Stomach (tissue), 4 donors: ENCODE results near the gene ITIH3.

Experiments
- CTCF ChIP-seq, 7 experiments: fragments of 450-650 bp in 4 of 7; fragments of 200-600 bp in 3 of 7; sonication (generic) in 3 of 7; IDR thresholded peaks; one replicate each; pipeline ENCODE4 v1.5.1; 2016 to 2019; ENCODE audit warnings: antibody characterized with exemption in 7 of 7, control low read depth in 2 of 7, mild to moderate bottlenecking in 1 of 7
- EP300 ChIP-seq: sonication (generic); formaldehyde crosslinking; IDR thresholded peaks from one replicate; pipeline ENCODE4 v1.6.1; 2017; ENCODE audit warnings: antibody characterized with exemption
- POLR2A ChIP-seq, 4 donors: fragments of 450-650 bp; IDR thresholded peaks; one replicate each; pipeline ENCODE4 v1.6.1; 2016; ENCODE audit warnings: antibody characterized with exemption in 4 of 4, control low read depth in 2 of 4, mild to moderate bottlenecking in 1 of 4, moderate library complexity in 1 of 4
- POLR2AphosphoS5 ChIP-seq, 3 donors: sonication (generic); formaldehyde crosslinking; IDR thresholded peaks; one replicate each; pipeline ENCODE4 v1.6.1; 2016; ENCODE audit warnings: antibody characterized with exemption in 3 of 3

DNA sequence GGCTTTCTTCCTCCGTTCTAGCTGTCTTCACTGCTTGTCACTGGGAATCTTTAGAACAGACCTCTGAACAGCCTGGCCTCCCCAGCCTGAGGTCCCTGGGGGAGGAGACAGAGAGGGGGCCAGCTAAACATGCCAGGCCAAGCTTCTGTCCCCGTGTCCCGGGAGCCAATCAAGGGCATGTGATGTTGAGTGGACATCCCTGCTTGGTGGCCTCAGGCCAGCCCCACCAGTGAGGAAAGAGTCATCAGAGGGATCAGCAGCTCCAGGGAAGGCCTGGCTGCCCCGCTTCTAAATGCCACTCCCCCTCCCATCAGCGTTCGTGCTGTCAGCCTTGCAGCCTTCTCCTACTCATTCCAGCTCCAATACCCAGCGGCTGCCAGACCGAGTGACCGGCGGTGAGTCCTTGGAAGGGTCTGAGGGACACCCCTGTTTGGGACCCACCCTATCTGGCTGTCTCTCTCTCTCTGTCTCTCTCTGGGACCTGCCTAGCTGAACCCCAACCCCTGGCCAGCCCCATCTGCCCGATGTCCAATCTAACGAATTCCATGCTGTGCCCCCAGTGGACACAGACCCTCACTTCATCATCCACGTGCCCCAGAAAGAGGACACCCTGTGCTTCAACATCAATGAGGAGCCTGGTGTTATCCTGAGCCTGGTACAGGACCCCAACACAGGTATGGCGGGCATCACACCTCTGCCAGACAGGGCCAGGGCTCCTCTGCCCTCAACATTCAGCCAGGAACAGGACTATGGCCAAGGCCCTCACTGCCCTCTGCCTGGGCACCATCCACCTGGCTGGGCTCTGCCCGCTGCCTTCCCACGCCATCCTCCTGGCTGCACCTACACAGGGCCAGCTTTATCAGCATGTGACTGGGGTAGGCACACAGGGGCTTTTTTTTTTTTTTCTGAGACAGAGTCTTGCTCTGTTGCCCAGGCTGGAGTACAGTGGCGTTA, 6.6 kb upstream of the ITIH3 start:
- TF ChIP-seq POLR2A (IDR thresholded peaks at IDR 0.05) (no peak), CTCF (IDR thresholded peaks at IDR 0.05) (no peak), EP300 (no peak), POLR2AphosphoS5 (IDR thresholded peaks at IDR 0.05) (no peak)
